PC-9 (cell line): ENCODE results near the gene REC114.

Source experiments
- EZH2 ChIP-seq: fragments of 200-600 bp; sonication (generic); IDR thresholded peaks from 2 replicates; pipeline ENCODE4 v1.8.0; 2017; ENCODE audit warnings: antibody characterized with exemption, low read depth
- TF ChIP-seq, protein P1 (sequence below): fragments of 200-600 bp; sonication (generic); conservative IDR thresholded peaks from 2 replicates; pipeline ENCODE4 v1.6.1; 2017; ENCODE audit warnings: mixed run types, antibody characterized with exemption, mild to moderate bottlenecking, moderate library complexity

DNA sequence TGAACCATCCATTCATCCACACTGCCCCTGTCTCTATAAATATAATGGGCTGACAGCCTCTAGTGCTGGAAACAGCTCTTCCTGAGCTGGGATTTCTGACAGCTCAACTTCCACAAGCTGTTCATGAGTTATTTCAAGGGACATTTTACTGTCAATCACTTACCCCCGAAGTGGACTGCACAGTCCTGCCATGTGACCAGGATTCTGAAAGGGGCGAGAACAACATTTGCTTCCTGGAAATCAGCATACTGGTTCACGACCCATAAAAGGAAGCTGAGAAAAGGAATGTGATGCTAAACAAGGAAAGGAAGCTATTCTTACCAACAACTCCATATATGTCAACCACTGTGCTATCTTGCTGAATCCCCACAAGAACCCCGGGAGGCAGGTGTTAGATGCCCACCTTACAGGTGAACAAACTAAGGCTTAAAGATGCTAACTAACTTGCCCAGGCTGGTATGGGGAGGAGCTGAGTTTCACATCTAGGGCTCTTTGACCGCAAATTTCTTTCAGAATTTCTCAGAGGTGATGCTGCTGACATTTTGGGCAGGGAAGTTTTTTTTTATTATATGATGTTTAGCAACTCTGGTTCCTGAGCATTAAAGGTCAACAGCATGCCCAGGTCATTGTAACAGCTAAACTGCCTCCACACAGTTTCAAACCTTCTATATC, 16.5 kb upstream of the REC114 start:
- TF ChIP-seq, protein P1, sequence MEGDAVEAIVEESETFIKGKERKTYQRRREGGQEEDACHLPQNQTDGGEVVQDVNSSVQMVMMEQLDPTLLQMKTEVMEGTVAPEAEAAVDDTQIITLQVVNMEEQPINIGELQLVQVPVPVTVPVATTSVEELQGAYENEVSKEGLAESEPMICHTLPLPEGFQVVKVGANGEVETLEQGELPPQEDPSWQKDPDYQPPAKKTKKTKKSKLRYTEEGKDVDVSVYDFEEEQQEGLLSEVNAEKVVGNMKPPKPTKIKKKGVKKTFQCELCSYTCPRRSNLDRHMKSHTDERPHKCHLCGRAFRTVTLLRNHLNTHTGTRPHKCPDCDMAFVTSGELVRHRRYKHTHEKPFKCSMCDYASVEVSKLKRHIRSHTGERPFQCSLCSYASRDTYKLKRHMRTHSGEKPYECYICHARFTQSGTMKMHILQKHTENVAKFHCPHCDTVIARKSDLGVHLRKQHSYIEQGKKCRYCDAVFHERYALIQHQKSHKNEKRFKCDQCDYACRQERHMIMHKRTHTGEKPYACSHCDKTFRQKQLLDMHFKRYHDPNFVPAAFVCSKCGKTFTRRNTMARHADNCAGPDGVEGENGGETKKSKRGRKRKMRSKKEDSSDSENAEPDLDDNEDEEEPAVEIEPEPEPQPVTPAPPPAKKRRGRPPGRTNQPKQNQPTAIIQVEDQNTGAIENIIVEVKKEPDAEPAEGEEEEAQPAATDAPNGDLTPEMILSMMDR, result no peak
- TF ChIP-seq EZH2, result no peak
